GM15510 (cell line): Measurements from ENCODE around the gene HSPA4.

Experiments
- POLR2A ChIP-seq: IDR thresholded peaks from 3 replicates; pipeline ENCODE4 v1.6.1; 2011; ENCODE audit warnings: borderline replicate concordance; ENCODE audit not compliant: insufficient read length; ENCODE audit errors: extremely low read depth

HSPA4 gene

GRCh38 chr5:133111299-133111698 lies 59.5 kb downstream of the HSPA4 start:
- no peak for TF ChIP-seq POLR2A

GRCh38 chr5:133112026-133112660 lies 60.3 kb downstream of the HSPA4 start:
- no peak for TF ChIP-seq POLR2A

- no peak for TF ChIP-seq POLR2A
Measured at GRCh38 chr5:133113331-133114061, 61.7 kb downstream of the HSPA4 start.

GRCh38 chr5:133114166-133114932 lies 62.5 kb downstream of the HSPA4 start:
- no peak for TF ChIP-seq POLR2A

- no peak for TF ChIP-seq POLR2A
Measured at GRCh38 chr5:133114933-133115310, 63.1 kb downstream of the HSPA4 start.

- no peak for TF ChIP-seq POLR2A
Measured at GRCh38 chr5:133116601-133117000, 64.8 kb downstream of the HSPA4 start.

- no peak for TF ChIP-seq POLR2A
Measured at GRCh38 chr5:133117166-133117911, 65.5 kb downstream of the HSPA4 start.

- no peak for TF ChIP-seq POLR2A
Measured at GRCh38 chr5:133117912-133118445, 66.2 kb downstream of the HSPA4 start.

GRCh38 chr5:133118741-133119140 lies 66.9 kb downstream of the HSPA4 start:
- TF ChIP-seq POLR2A = no peak

GRCh38 chr5:133119233-133119711 lies 67.5 kb downstream of the HSPA4 start:
- no peak for TF ChIP-seq POLR2A

GRCh38 chr5:133120156-133120750 lies 68.4 kb downstream of the HSPA4 start:
- TF ChIP-seq POLR2A = no peak

- TF ChIP-seq POLR2A = no peak
Measured at GRCh38 chr5:133121080-133121479, 69.3 kb downstream of the HSPA4 start.

- TF ChIP-seq POLR2A = no peak
Measured at GRCh38 chr5:133121611-133122150, 69.9 kb downstream of the HSPA4 start.

GRCh38 chr5:133122711-133123110 lies 70.9 kb downstream of the HSPA4 start:
- no peak for TF ChIP-seq POLR2A
